Breast epithelium (tissue), 4 donors: Measurements from ENCODE around the gene ZW10. TPM values are rescaled to one million over a fixed set of nuclear protein-coding genes. Genes with fewer than 3 reads are reported as not detected.
A peak's percentile ranks its signal among the peaks of the same experiment; 100 is the strongest.
"Not testable (repeated sequence)": the region's sequence is repeated elsewhere in the genome, so short reads cannot be mapped to it uniquely, and the experiment has no call there.

Source experiments
- DNase-seq, 2 donors: peaks; one replicate each; pipeline ENCODE4 v3.0.0-alpha.2; 2019; ENCODE audit warnings: low spot score in 2 of 2
- H3K27ac ChIP-seq, 2 donors: fragments of 200-600 bp; sonication (generic) in 1 of 2; one replicate each; pipeline ENCODE4 v1.5.1; 2016 to 2019; ENCODE audit warnings: mild to moderate bottlenecking in 1 of 2
- H3K27me3 ChIP-seq, 2 donors: fragments of 200-600 bp; sonication (generic) in 1 of 2; one replicate each; pipeline versions ENCODE4 v1.5.1 to v1.6.0; 2017 to 2019; ENCODE audit warnings: control low read depth in 1 of 2, mild to moderate bottlenecking in 1 of 2
- H3K36me3 ChIP-seq: fragments of 200-600 bp; one replicate; pipeline ENCODE4 v1.5.1; 2019
- H3K4me1 ChIP-seq, 2 donors: fragments of 200-600 bp; sonication (generic); one replicate each; pipeline ENCODE4 v1.5.1; 2016 to 2019; ENCODE audit warnings: control low read depth in 1 of 2
- H3K4me3 ChIP-seq, 3 donors: fragments of 200-600 bp; sonication (generic); 1 replicate in 2 of 3; 2 replicates in 1 of 3; pipeline ENCODE4 v1.5.1; 2016 to 2019; ENCODE audit warnings: mild to moderate bottlenecking in 3 of 3, moderate library complexity in 2 of 3
- H3K9me3 ChIP-seq, 2 donors: fragments of 200-600 bp; sonication (generic) in 1 of 2; one replicate each; pipeline ENCODE4 v1.5.1; 2016 to 2019; ENCODE audit warnings: control low read depth in 1 of 2
- CTCF ChIP-seq, 3 donors: fragments of 450-650 bp; IDR thresholded peaks; one replicate each; pipeline ENCODE4 v1.5.1; 2016 to 2017; ENCODE audit warnings: antibody characterized with exemption in 3 of 3, mild to moderate bottlenecking in 3 of 3, moderate library complexity in 3 of 3
- POLR2A ChIP-seq: fragments of 450-650 bp; IDR thresholded peaks from one replicate; pipeline ENCODE4 v1.6.1; 2016; ENCODE audit warnings: antibody characterized with exemption, mild to moderate bottlenecking, moderate library complexity
- POLR2AphosphoS5 ChIP-seq, 3 donors: sonication (generic); formaldehyde crosslinking; IDR thresholded peaks; one replicate each; pipeline ENCODE4 v1.6.1; 2017; ENCODE audit warnings: antibody characterized with exemption in 3 of 3
- intact Hi-C: fragments of 100-400 bp; cut with DNase I; formaldehyde crosslinking; loops from one replicate; pipeline ENCODE4 v1.15.1; 2023; ENCODE audit warnings: low total_unique reads
- total RNA-seq, 3 donors: library from RNA; depleted of rRNA; stranded (reverse); fragments of >200 nt; gene quantifications; one replicate each; pipeline ENCODE4 v1.1.0, GENCODE V29; 2016

The ZW10 gene
- total RNA-seq, 3 donors from 2014 or later = 11.5 to 20.8 (median 18.7) TPM

DNA sequence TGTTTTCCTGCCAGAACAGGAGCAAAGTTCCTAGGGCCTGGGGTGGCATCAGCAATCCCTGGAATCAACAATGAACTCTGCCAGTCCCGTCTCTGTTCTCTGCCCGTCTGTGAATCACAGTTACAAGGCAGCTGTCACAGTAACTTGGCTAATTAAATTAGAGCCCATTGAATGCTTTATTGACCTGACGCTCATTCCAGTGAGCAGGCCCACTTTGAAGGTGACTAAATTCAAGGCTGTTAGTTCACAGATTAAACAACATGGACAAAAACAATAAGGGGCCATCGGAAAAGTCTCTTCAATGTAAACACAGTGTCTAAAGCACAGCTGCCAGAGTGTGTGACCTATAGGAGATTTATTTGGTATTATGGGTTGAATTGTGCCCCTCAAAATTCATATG is 49.7 kb downstream of the ZW10 start:
- no peaks in the 10 kb centered on the region for H3K27me3 ChIP-seq
- no peak for DNase-seq
- no peaks in the 10 kb centered on the region for H3K4me1 ChIP-seq
- H3K27ac ChIP-seq = no peak overlapping the region
- H3K4me3 ChIP-seq = no peak overlapping the region
- no peaks in the 10 kb centered on the region for H3K9me3 ChIP-seq
- TF ChIP-seq POLR2AphosphoS5 (IDR thresholded peaks at IDR 0.05) (no peak), POLR2A (no peak)
- intact Hi-C loops = no loop called here
- H3K36me3 ChIP-seq = no peaks in the 10 kb centered on the region

DNA sequence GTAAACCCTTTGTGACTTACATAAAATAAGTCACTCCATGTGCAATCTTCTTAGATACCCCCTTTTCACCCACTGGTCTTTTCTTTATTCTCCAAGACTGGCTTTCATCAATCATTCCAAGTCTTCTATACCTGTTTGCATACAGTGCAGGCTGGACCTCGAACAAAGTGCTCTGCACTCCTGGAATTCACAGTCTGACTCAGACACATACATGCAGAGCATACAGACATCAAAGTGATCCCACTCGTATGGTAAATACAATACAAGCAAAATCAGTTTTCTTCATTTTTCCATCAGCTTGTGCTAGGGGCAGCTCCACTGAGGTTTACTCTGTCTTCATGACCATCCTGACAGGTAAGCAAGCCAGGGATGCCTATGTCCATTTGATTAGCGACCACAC is 50.6 kb downstream of the ZW10 start:
- no peak overlapping the region for H3K27ac ChIP-seq
- H3K4me1 ChIP-seq = no peaks in the 10 kb centered on the region
- H3K4me3 ChIP-seq = no peak overlapping the region
- no peak for DNase-seq
- TF ChIP-seq POLR2AphosphoS5 (IDR thresholded peaks at IDR 0.05) = no peak
- TF ChIP-seq POLR2A = no peak
- no peak for TF ChIP-seq CTCF (IDR thresholded peaks at IDR 0.05)
- no peaks in the 10 kb centered on the region for H3K27me3 ChIP-seq
- no peaks in the 10 kb centered on the region for H3K36me3 ChIP-seq
- intact Hi-C loops = no loop called here
- H3K9me3 ChIP-seq = no peaks in the 10 kb centered on the region

- no peak overlapping the region for H3K27ac ChIP-seq
- no peaks in the 10 kb centered on the region for H3K4me1 ChIP-seq
- no peak for DNase-seq
- no peak for TF ChIP-seq CTCF (IDR thresholded peaks at IDR 0.05)
- TF ChIP-seq POLR2A = no peak
- TF ChIP-seq POLR2AphosphoS5 (IDR thresholded peaks at IDR 0.05) = no peak
- no peaks in the 10 kb centered on the region for H3K9me3 ChIP-seq
- no peak overlapping the region for H3K4me3 ChIP-seq
- no peaks in the 10 kb centered on the region for H3K36me3 ChIP-seq
- no peaks in the 10 kb centered on the region for H3K27me3 ChIP-seq
- intact Hi-C loops = no loop called here
Measured at GRCh38 chr11:113722221-113722620, 51.3 kb downstream of the ZW10 start.

- no peak for TF ChIP-seq POLR2A
- TF ChIP-seq CTCF (IDR thresholded peaks at IDR 0.05) = no peak
- TF ChIP-seq POLR2AphosphoS5 (IDR thresholded peaks at IDR 0.05) = no peak
- Histone ChIP-seq H3K27me3 (no peaks in the 10 kb centered on the region), H3K4me3 (no peak overlapping the region), H3K36me3 (no peaks in the 10 kb centered on the region), H3K27ac (no peak overlapping the region), H3K4me1 (no peaks in the 10 kb centered on the region), H3K9me3 (no peaks in the 10 kb centered on the region)
- intact Hi-C loops = no loop called here
- DNase-seq = no peak
Measured at GRCh38 chr11:113721462-113722066, 51.9 kb downstream of the ZW10 start.

GRCh38 chr11:113720478-113720877 is 53.0 kb downstream of the ZW10 start:
- intact Hi-C loops = not testable (repeated sequence)

DNA sequence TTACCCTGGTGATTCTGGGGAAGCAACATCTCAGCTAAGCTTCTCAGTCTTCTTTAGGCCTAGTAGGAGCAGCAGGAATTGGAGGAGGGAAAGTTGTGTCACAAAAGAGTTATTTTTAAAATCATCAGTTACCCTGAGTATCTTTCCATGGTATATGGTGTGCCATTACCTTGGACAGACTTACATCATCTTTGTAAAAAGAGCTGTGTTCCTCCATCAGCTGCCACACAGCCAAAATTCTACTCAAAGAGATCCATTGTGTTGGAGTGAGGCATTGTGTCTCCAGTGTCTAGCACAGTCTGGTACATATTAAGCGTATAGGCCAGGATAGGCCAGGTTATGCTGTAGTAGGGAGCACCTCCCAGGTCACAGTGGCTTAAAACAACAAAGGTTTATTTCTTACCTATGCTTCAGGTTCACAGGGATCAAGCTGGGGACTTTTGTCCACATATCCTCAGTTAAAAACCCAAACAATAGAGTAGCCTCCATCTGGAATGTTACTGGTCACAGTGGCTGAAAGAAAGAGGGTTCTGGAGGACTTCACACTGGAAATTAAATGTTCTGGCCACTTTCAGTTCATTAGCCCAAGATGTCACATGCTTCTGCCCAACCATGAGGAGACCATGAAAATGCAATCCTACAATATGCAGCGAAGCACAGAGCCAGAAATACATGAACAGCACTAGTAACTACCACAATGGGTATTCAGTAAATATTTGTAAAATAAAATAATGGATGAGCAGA is 57.4 kb downstream of the ZW10 start:
- no peaks in the 10 kb centered on the region for H3K9me3 ChIP-seq
- intact Hi-C loops = no loop called here
- H3K36me3 ChIP-seq = no peaks in the 10 kb centered on the region
- H3K4me1 ChIP-seq = no peaks in the 10 kb centered on the region
- H3K27me3 ChIP-seq = no peaks in the 10 kb centered on the region
- DNase-seq = peak in 1 of 2 donors; percentile 54
- H3K27ac ChIP-seq = peak overlapping the region in 1 of 2 donors; percentile 89
- peak in 1 of 3 donors; percentile 45 for TF ChIP-seq POLR2AphosphoS5 (IDR thresholded peaks at IDR 0.05)
- TF ChIP-seq POLR2A = no peak
- H3K4me3 ChIP-seq = no peak overlapping the region

More at GRCh38 chr11:113720478-113720877, 53.0 kb downstream of the ZW10 start:
- H3K36me3 ChIP-seq, H3K27me3 ChIP-seq, DNase-seq, H3K27ac ChIP-seq, H3K4me1 ChIP-seq, H3K9me3 ChIP-seq, H3K4me3 ChIP-seq: not testable (repeated sequence)
